HEK293 (cell line): ENCODE data around the gene GRID2.

Source experiments
- CTCF ChIA-PET: fragments of 350-600 bp; formaldehyde crosslinking; extraction: SDS; loops from one replicate; lab custom pipeline; 2021; ENCODE audit warnings: antibody characterized with exemption; lab: Yijun Ruan, JAX
- POLR2A ChIA-PET: fragments of 300-600 bp; formaldehyde crosslinking; extraction: SDS; loops from one replicate; lab custom pipeline; 2020; ENCODE audit warnings: antibody characterized with exemption, inconsistent platforms; lab: Yijun Ruan, JAX
- H3K27ac ChIP-seq: fragments of 200-500 bp; sonication (Bioruptor generic); 2 replicates; pipeline ENCODE4 v1.5.1; 2014; ENCODE audit warnings: low read depth, low read length, control low read depth, inconsistent platforms; ENCODE audit errors: extremely low read depth
- H3K36me3 ChIP-seq, 2 experiments: fragments of 200-500 bp in 1 of 2; sonication (Bioruptor generic) in 1 of 2; 1 replicate in 1 of 2; 2 replicates in 1 of 2; pipeline ENCODE4 v1.5.1; 2014 to 2017; ENCODE audit warnings: inconsistent platforms in 2 of 2, low read length in 2 of 2; ENCODE audit not compliant: control insufficient read depth in 2 of 2, insufficient read depth in 1 of 2
- H3K4me1 ChIP-seq: fragments of 200-500 bp; sonication (Bioruptor generic); 2 replicates; pipeline ENCODE4 v1.5.1; 2014; ENCODE audit warnings: mild to moderate bottlenecking, low read length, inconsistent platforms; ENCODE audit not compliant: control insufficient read depth, insufficient read depth
- H3K4me3 ChIP-seq: 2 replicates; pipeline ENCODE4 v1.5.1; 2011; ENCODE audit warnings: low read depth, mild to moderate bottlenecking, control low read depth, low read length, moderate library complexity
- H3K9me3 ChIP-seq: fragments of 200-500 bp; sonication (Bioruptor generic); 2 replicates; pipeline ENCODE4 v1.5.1; 2014; ENCODE audit warnings: low read depth, low read length, inconsistent platforms; ENCODE audit not compliant: control insufficient read depth, insufficient read depth
- BCL11A ChIP-seq: fragments of 450-650 bp; formaldehyde crosslinking; IDR thresholded peaks from 2 replicates; pipeline ENCODE4 v1.5.1; 2016; ENCODE audit warnings: low read depth, missing biosample characterization, missing genetic modification characterization
- BCL11B ChIP-seq: fragments of 450-650 bp; formaldehyde crosslinking; IDR thresholded peaks from 2 replicates; pipeline ENCODE4 v1.5.1; 2016; ENCODE audit warnings: low read depth, missing biosample characterization, missing genetic modification characterization
- KLF7 ChIP-seq: fragments of 450-650 bp; formaldehyde crosslinking; IDR thresholded peaks from 2 replicates; pipeline ENCODE4 v1.5.1; 2016; ENCODE audit warnings: missing biosample characterization, missing genetic modification characterization, borderline replicate concordance
- KLF8 ChIP-seq: fragments of 450-650 bp; formaldehyde crosslinking; IDR thresholded peaks from 2 replicates; pipeline ENCODE4 v1.5.1; 2016; ENCODE audit warnings: missing biosample characterization, missing genetic modification characterization
- OVOL3 ChIP-seq: fragments of 450-650 bp; formaldehyde crosslinking; IDR thresholded peaks from 2 replicates; pipeline ENCODE4 v1.5.1; 2016; ENCODE audit warnings: missing biosample characterization, missing genetic modification characterization
- PRDM6 ChIP-seq: fragments of 450-650 bp; formaldehyde crosslinking; IDR thresholded peaks from 2 replicates; pipeline ENCODE4 v1.5.1; 2017; ENCODE audit warnings: missing biosample characterization, missing genetic modification characterization
- REPIN1 ChIP-seq: fragments of 450-650 bp; formaldehyde crosslinking; IDR thresholded peaks from 2 replicates; pipeline ENCODE4 v1.5.1; 2017; ENCODE audit warnings: missing biosample characterization, missing genetic modification characterization, low read depth
- SALL2 ChIP-seq: fragments of 450-650 bp; formaldehyde crosslinking; IDR thresholded peaks from 2 replicates; pipeline ENCODE4 v1.5.0; 2017; ENCODE audit warnings: missing biosample characterization, mild to moderate bottlenecking, missing genetic modification characterization, borderline replicate concordance
- WT1 ChIP-seq: fragments of 450-650 bp; formaldehyde crosslinking; IDR thresholded peaks from 2 replicates; pipeline ENCODE4 v1.5.1; 2016; ENCODE audit warnings: missing biosample characterization, missing genetic modification characterization
- YY1 ChIP-seq: fragments of 450-650 bp; formaldehyde crosslinking; IDR thresholded peaks from 2 replicates; pipeline ENCODE4 v1.5.1; 2018; ENCODE audit warnings: missing biosample characterization, missing genetic modification characterization
- ZBTB26 ChIP-seq: fragments of 450-650 bp; formaldehyde crosslinking; optimal IDR thresholded peaks from 2 replicates; pipeline ENCODE3; 2016; ENCODE audit warnings: missing biosample characterization, mild to moderate bottlenecking, missing genetic modification characterization
- ZIC2 ChIP-seq: fragments of 450-650 bp; formaldehyde crosslinking; IDR thresholded peaks from 2 replicates; pipeline ENCODE4 v1.5.1; 2016; ENCODE audit warnings: missing biosample characterization, missing genetic modification characterization
- ZNF10 ChIP-seq: fragments of 450-650 bp; formaldehyde crosslinking; IDR thresholded peaks from 2 replicates; pipeline ENCODE4 v1.5.1; 2017; ENCODE audit warnings: missing biosample characterization, missing genetic modification characterization
- ZNF121 ChIP-seq: fragments of 450-650 bp; formaldehyde crosslinking; IDR thresholded peaks from 2 replicates; pipeline ENCODE4 v1.5.1; 2016; ENCODE audit warnings: missing biosample characterization, missing genetic modification characterization
- ZNF175 ChIP-seq: fragments of 450-650 bp; formaldehyde crosslinking; IDR thresholded peaks from 2 replicates; pipeline ENCODE4 v1.5.1; 2016; ENCODE audit warnings: missing biosample characterization, missing genetic modification characterization
- ZNF223 ChIP-seq: fragments of 450-650 bp; formaldehyde crosslinking; IDR thresholded peaks from 2 replicates; pipeline ENCODE4 v1.5.1; 2016; ENCODE audit warnings: missing biosample characterization, missing genetic modification characterization
- ZNF548 ChIP-seq: fragments of 450-650 bp; formaldehyde crosslinking; IDR thresholded peaks from 2 replicates; pipeline ENCODE4 v1.5.1; 2016; ENCODE audit warnings: missing biosample characterization, missing genetic modification characterization
- ZNF585B ChIP-seq: fragments of 450-650 bp; formaldehyde crosslinking; IDR thresholded peaks from 2 replicates; pipeline ENCODE4 v1.5.1; 2016; ENCODE audit warnings: missing biosample characterization, missing genetic modification characterization
- ZNF600 ChIP-seq: fragments of 450-650 bp; formaldehyde crosslinking; IDR thresholded peaks from 2 replicates; pipeline ENCODE4 v1.5.1; 2016; ENCODE audit warnings: missing biosample characterization, missing genetic modification characterization
- ZNF677 ChIP-seq: fragments of 450-650 bp; IDR thresholded peaks from 2 replicates; pipeline ENCODE4 v1.5.0; 2018; ENCODE audit warnings: missing biosample characterization, mild to moderate bottlenecking, missing genetic modification characterization, moderate library complexity
- ZNF768 ChIP-seq: fragments of 450-650 bp; formaldehyde crosslinking; IDR thresholded peaks from 2 replicates; pipeline ENCODE4 v1.5.1; 2018; ENCODE audit warnings: missing biosample characterization, mild to moderate bottlenecking, missing genetic modification characterization
- ZNF776 ChIP-seq: fragments of 450-650 bp; formaldehyde crosslinking; IDR thresholded peaks from 2 replicates; pipeline ENCODE4 v1.5.0; 2017; ENCODE audit warnings: missing biosample characterization, missing genetic modification characterization, borderline replicate concordance
- ZNF837 ChIP-seq: fragments of 450-650 bp; formaldehyde crosslinking; IDR thresholded peaks from 2 replicates; pipeline ENCODE4 v1.5.1; 2016; ENCODE audit warnings: missing biosample characterization, missing genetic modification characterization
- ZSCAN16 ChIP-seq: fragments of 450-650 bp; formaldehyde crosslinking; IDR thresholded peaks from 2 replicates; pipeline ENCODE4 v1.5.1; 2016; ENCODE audit warnings: missing biosample characterization, missing genetic modification characterization
- TF ChIP-seq, protein P1 (sequence below): fragments of 450-650 bp; formaldehyde crosslinking; IDR thresholded peaks from 2 replicates; pipeline ENCODE4 v1.5.1; 2016; ENCODE audit warnings: missing biosample characterization, missing genetic modification characterization
- TF ChIP-seq, protein P2 (sequence below): fragments of 450-650 bp; formaldehyde crosslinking; IDR thresholded peaks from 2 replicates; pipeline ENCODE4 v1.5.1; 2016; ENCODE audit warnings: missing biosample characterization, missing genetic modification characterization, borderline replicate concordance
- TF ChIP-seq, protein P3 (sequence below): IDR thresholded peaks from 2 replicates; pipeline ENCODE4 v1.6.1; 2011; ENCODE audit warnings: mild to moderate bottlenecking, low read depth, low read length, borderline replicate concordance
- TF ChIP-seq, protein P4 (sequence below): fragments of 450-650 bp; formaldehyde crosslinking; IDR thresholded peaks from 2 replicates; pipeline ENCODE4 v1.5.1; 2017; ENCODE audit warnings: missing biosample characterization, missing genetic modification characterization
- TF ChIP-seq, protein P5 (sequence below): fragments of 450-650 bp; formaldehyde crosslinking; IDR thresholded peaks from 2 replicates; pipeline ENCODE4 v1.5.1; 2016; ENCODE audit warnings: missing biosample characterization, missing genetic modification characterization

Gene GRID2

DNA sequence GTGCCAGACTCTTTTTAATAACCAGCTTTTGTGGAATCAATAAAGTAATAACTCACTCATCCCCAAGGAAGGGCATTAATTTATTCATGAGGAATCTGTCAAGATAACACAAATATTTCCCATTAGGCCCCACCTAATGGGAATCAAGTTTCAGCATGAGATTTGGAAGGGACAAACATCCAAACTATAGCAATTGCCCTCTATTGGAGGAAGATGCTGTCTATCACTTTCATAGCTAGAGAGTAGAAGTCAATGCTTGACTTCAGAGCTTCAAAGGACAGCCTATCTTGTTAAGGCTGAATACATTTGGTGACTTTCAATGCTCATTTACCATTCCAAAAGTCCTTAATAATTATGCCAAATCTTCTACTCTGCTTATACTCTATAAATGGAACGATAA lies 1439.9 kb downstream of the GRID2 start:
- POLR2A ChIA-PET, result no interaction called here
- Histone ChIP-seq H3K4me1 (peaks cover 4% of the 10 kb centered on the region; the same call in 1 of the 2 replicates), H3K36me3 (no peaks in the 10 kb centered on the region), H3K4me3 (no peak overlapping the region), H3K9me3 (no peaks in the 10 kb centered on the region), H3K27ac (no peak overlapping the region)
- TF ChIP-seq ZNF677 (tag by site-specific recombination) (no peak), ZNF585B (no peak), ZNF776 (tag by site-specific recombination) (no peak), ZNF837 (tag by site-specific recombination) (no peak), ZNF175 (tag by site-specific recombination) (no peak), BCL11A (tag by site-specific recombination) (no peak), ZNF600 (tag by site-specific recombination) (no peak), BCL11B (tag by site-specific recombination) (no peak), ZNF223 (no peak), OVOL3 (tag by site-specific recombination) (no peak), ZNF10 (no peak), ZNF121 (no peak), WT1 (tag by site-specific recombination) (no peak), ZBTB26 (no peak), YY1 (no peak), SALL2 (tag by site-specific recombination) (no peak)
- TF ChIP-seq, protein P1, sequence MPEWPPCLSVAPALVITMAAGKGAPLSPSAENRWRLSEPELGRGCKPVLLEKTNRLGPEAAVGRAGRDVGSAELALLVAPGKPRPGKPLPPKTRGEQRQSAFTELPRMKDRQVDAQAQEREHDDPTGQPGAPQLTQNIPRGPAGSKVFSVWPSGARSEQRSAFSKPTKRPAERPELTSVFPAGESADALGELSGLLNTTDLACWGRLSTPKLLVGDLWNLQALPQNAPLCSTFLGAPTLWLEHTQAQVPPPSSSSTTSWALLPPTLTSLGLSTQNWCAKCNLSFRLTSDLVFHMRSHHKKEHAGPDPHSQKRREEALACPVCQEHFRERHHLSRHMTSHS (tag by site-specific recombination), result no peak
- TF ChIP-seq, protein P2, sequence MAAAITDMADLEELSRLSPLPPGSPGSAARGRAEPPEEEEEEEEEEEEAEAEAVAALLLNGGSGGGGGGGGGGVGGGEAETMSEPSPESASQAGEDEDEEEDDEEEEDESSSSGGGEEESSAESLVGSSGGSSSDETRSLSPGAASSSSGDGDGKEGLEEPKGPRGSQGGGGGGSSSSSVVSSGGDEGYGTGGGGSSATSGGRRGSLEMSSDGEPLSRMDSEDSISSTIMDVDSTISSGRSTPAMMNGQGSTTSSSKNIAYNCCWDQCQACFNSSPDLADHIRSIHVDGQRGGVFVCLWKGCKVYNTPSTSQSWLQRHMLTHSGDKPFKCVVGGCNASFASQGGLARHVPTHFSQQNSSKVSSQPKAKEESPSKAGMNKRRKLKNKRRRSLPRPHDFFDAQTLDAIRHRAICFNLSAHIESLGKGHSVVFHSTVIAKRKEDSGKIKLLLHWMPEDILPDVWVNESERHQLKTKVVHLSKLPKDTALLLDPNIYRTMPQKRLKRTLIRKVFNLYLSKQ, result no peak
- TF ChIP-seq, protein P3, sequence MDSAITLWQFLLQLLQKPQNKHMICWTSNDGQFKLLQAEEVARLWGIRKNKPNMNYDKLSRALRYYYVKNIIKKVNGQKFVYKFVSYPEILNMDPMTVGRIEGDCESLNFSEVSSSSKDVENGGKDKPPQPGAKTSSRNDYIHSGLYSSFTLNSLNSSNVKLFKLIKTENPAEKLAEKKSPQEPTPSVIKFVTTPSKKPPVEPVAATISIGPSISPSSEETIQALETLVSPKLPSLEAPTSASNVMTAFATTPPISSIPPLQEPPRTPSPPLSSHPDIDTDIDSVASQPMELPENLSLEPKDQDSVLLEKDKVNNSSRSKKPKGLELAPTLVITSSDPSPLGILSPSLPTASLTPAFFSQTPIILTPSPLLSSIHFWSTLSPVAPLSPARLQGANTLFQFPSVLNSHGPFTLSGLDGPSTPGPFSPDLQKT, result no peak
- CTCF ChIA-PET, result interaction anchor here (0.6 kb wide), 1 partner anchor 47 kb away, joined by 3 read pairs; no protein-coding TSS in a partner anchor

GRCh38 chr4:93744961-93745360 lies 1441.2 kb downstream of the GRID2 start:
- Histone ChIP-seq H3K4me3 (no peak overlapping the region), H3K9me3 (no peaks in the 10 kb centered on the region), H3K27ac (no peak overlapping the region), H3K36me3 (no peaks in the 10 kb centered on the region), H3K4me1 (peaks cover 4% of the 10 kb centered on the region; the same call in 1 of the 2 replicates)
- ChIA-PET POLR2A (interaction anchor here (0.5 to 0.7 kb wide), 2 partner anchors 12 to 1520 kb away, joined by 4 to 5 read pairs; no protein-coding TSS in a partner anchor), CTCF (interaction anchor here (0.6 kb wide), 1 partner anchor 366 kb away, joined by 3 read pairs; no protein-coding TSS in a partner anchor)
- TF ChIP-seq ZNF768 (tag by site-specific recombination) (no peak), KLF8 (tag by site-specific recombination) (no peak), ZIC2 (tag by site-specific recombination) (no peak), ZNF548 (tag by site-specific recombination) (no peak), YY1 (no peak), PRDM6 (tag by site-specific recombination) (no peak), KLF7 (no peak), ZSCAN16 (no peak), REPIN1 (no peak)
- TF ChIP-seq, protein P4, sequence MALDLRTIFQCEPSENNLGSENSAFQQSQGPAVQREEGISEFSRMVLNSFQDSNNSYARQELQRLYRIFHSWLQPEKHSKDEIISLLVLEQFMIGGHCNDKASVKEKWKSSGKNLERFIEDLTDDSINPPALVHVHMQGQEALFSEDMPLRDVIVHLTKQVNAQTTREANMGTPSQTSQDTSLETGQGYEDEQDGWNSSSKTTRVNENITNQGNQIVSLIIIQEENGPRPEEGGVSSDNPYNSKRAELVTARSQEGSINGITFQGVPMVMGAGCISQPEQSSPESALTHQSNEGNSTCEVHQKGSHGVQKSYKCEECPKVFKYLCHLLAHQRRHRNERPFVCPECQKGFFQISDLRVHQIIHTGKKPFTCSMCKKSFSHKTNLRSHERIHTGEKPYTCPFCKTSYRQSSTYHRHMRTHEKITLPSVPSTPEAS (tag by site-specific recombination), result no peak
- TF ChIP-seq, protein P5, sequence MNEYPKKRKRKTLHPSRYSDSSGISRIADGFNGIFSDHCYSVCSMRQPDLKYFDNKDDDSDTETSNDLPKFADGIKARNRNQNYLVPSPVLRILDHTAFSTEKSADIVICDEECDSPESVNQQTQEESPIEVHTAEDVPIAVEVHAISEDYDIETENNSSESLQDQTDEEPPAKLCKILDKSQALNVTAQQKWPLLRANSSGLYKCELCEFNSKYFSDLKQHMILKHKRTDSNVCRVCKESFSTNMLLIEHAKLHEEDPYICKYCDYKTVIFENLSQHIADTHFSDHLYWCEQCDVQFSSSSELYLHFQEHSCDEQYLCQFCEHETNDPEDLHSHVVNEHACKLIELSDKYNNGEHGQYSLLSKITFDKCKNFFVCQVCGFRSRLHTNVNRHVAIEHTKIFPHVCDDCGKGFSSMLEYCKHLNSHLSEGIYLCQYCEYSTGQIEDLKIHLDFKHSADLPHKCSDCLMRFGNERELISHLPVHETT, result no peak
